ENCODE results near the gene CLRN3.

CLRN3 gene

GRCh38 chr10:127896590-127896989 lies 3.8 kb upstream of the CLRN3 start:
- DNase-seq = no peak

GRCh38 chr10:127894146-127894545 lies 1.4 kb upstream of the CLRN3 start:
- DNase-seq = no peak

DNA sequence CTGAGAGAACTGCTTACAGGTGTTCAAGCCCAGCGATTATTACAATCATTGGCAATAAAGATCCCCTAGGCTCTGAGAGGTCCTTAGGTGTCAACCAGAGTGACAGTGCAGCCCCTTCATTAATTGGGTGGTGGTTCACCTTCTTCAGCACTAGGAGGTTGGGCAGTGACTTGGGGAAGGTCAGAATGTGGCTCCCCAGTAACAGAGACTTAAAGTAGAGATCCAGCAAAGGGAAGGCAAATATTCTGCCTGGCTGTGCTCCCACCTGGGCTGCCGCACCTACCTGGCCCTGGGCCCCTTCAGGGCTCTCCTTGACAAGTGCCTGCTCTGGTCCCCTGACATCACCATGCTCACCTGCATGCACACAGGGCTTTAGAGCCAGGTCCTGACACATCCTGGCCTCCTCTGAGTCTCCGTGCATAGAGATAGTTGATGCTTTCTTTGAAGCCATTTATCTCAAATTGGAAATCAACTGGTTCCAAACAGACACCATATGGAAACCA lies 1.9 kb downstream of the CLRN3 start:
- no peak for DNase-seq

DNA sequence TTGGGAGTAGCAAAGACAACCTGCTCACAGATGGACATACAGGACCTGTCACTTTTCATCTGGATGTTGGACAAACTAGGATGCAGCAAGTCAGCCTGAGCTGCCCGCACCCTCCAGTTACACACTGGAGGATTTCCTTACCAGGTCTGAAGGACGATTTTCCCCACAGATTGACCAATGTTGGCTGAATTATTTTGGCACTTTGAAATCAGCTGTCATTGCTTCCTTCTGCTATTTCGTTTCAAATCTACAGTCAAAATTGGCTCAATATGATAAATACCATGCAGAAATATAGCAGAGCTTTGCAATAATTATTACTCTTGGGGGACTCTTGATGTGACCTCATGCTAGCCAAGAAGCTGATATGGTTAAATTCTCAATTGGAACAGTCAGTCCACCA lies 2.5 kb downstream of the CLRN3 start:
- DNase-seq = no peak

- DNase-seq = no peak
These were observed 3.0 kb downstream of the CLRN3 start for GRCh38 chr10:127889605-127890195.

DNA sequence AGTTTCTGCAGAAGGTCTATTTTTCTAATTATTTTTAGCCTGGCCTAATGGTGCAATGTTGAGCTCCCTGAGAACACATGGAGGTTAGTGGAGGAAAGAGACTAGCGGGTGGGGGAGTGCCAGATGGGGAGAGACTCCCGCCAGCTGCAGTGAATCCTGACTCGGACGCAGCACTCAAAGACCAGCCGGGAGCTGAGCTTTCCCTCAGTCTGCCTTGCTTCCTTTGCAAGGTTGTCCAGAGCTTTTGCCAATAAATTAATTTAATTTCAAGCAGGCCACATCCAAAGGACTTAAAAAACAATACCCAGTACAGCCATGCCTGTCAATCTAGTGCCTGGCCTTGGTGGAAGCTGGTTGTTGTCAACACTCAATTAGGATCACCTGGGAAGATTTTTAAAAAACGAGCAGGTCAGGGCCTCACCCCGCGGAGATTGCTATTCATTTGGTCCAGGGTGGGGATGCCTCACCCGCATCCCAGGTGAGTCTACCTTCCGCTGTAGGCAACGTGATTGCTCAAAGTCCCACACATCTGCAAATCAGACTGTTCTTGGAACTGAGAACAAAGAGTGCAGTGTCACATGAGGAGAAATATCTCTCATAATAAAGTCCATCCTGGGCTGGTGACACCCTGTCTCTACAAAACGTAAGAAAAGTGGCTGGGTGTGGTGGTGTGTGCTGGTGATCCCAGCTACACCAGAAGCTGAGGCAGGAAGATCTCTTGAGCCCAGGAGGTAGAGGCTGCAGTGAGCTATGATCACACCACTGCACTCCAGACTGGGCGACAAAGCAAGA lies 4.0 kb downstream of the CLRN3 start:
- DNase-seq = no peak

GRCh38 chr10:127887541-127888415 lies 5.0 kb downstream of the CLRN3 start:
- DNase-seq = no peak

- no peak for DNase-seq
These were observed 6.2 kb downstream of the CLRN3 start for GRCh38 chr10:127886371-127887051.

DNA sequence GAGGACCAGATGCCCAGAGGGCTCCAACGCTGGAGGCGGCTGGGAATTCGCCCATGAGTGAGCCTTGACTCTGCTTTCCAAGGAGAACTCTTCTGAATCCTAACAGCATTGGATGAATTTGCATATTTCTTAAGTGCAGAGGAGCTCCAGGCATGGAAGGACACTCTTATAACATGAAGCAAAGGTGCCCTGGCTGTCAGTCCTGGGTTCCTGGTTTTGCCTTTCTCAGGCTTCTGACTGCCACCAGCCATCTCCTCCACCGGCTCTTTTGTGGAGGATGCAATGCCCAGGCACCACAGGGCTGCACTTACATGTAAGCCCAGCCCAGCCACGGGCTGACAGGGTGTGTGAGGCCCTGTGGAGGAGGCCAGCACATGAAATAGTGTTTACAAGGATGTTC lies 8.2 kb downstream of the CLRN3 start:
- no peak for DNase-seq

DNA sequence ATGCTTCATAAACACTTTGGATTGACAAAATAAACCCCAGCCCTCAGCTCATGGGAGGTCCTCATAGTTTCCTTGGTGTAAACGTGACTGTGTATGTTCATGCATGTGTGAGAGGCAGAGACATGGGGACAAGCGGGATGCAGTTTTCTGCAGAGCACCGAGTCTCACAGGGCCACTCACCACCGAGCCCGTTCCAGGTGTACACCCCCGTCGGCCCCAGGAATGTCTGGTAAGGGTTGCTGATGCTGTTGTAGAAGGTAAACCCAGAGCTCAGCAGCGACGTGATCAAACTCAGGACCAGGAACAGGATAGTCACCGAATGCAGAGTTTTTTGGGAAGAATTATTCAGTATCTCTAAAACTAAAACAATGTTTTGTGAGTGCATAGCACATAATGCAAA lies 9.2 kb downstream of the CLRN3 start:
- no peak for DNase-seq

GRCh38 chr10:127882801-127883459 lies 9.8 kb downstream of the CLRN3 start:
- DNase-seq = no peak

DNA sequence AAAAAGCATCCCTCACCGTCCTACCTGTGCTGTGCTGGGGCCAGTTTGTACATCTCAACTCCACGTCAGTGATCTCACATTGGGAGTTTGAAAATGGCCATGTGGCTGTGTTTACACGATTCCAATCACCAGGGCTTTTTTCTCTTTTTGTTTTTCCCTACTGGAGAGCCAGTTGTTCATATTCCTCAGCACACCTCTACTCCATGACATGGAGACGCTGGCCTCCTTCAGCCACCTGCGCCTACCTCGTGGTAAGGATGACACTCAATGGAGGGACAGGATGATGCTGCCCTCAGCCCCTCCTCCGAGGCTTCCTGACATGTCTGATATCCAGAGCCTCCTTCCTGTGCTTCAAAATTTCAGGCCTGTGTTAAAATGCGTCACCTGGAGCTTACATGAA lies 10.3 kb downstream of the CLRN3 start:
- no peak for DNase-seq

DNA sequence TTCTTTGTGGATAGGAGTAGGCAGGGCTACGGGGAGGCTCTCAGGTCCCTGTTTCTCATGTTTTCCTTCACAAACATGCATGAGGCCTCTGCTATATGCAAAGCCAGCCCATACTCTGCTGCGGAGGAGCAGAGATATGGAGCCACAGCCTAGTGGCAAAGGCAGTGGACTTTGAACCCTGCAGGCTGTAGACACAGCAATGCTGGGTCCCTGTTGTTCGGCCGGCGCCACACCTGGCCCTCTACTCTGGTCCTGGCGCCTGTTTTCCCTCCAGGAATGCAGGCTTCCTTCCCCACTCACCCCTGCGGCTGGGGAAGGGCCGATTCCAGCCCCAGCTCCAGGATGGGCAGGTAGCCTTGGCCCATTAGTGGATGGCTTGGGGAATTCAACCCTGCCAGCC lies 11.5 kb downstream of the CLRN3 start:
- no peak for DNase-seq

DNA sequence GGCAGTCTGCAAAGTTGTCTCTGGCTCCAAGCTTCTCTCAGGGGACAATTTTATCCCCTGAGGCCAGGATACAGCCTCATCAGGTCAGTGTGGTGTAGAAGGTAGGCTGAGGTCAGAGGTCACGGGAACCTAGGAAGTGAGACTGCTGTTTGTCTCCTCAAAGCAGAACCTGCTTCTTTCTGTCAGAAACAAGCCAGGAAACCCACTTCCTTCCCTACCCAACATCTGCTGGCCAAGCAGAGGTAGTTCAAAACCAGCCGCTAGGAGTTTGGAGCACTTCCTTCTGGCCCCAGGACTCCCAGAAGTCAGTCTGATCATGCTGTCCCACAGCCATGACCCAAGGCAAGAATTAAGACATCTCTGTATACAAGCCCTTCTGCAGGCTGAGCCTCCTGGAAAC lies 12.2 kb downstream of the CLRN3 start:
- DNase-seq = no peak

DNA sequence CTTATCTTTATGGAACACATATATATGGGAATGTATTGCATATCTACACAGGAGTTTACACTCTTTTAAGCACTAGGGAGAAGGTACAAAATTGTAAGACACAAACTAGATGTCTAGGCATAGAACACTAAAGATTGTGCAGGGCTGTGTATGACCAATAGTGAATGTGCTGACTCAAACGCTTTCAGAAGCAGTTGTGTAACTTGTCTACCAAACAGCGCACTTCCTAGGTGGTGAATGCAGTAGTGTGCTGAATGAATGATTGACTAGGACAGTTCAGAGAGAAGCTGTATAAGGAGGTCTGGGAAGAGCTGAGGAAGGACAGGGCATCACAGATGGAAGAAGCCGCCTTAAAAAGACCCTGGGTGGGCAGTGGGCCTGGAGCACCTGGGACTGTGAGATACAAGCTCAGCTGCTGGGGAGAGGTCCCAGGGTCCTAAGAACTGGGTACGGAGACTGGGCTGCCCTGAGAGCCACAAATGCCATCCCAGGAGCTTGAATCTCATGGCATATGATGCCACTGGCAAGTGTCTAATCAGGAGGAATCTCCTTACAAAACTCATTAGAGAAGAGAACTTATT lies 14.2 kb downstream of the CLRN3 start:
- no peak for DNase-seq

DNA sequence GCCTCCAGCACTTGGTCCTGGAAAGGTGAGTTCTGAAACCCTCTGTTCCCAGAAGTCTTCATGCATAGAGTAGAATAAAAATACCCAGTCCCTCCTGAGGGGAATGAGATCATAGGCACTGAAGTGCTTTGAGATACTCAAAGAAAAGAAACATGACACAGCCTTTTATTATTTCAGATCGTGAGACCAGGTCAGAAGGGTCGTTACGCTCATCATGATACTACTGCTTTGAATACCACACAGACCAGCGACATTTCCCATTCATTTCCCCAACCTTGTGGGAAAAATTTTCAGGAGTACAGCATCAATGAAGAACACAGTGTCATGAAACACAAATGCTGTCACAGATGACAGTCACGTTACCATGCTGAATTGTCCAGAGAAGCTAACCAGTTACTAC lies 15.0 kb downstream of the CLRN3 start:
- DNase-seq = no peak

- DNase-seq = no peak
These were observed 15.6 kb downstream of the CLRN3 start for GRCh38 chr10:127877116-127877515.

DNA sequence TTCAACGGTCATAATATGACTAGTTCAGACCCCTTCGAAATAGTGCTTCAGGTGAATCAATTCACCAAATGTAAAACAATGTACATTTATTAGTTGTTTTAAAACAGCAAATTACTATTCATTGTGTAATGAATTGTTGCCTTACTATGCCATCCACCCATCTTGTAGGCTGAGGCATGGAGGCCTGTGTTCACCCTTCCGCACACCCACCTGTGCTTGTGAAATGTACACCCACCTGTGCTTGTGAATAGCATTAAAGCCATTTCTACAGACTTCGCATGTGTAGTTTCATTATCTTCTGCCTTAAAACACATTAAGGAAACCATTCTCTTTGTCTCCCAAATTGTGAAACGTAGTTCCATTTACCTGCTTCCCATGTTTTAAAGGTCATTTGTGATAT lies 16.8 kb downstream of the CLRN3 start:
- no peak for DNase-seq

GRCh38 chr10:127875449-127875765 lies 17.3 kb downstream of the CLRN3 start:
- no peak for DNase-seq

- DNase-seq = no peak
These were observed 17.9 kb downstream of the CLRN3 start for GRCh38 chr10:127874671-127875448.

- DNase-seq = no peak
These were observed 18.8 kb downstream of the CLRN3 start for GRCh38 chr10:127873901-127874470.

All from fibroblast of skin of right quadriceps (primary cell).